Smooth muscle cell (in vitro differentiated cells): ENCODE data around the gene MSRB1. TPM values are rescaled to one million over a fixed set of nuclear protein-coding genes. Genes with fewer than 3 reads are reported as not detected.

ENCODE experiments used
- DNase-seq: peaks from one replicate; lab custom pipeline; 2025; ENCODE audit not compliant: unreplicated experiment; lab: John Stamatoyannopoulos, UW
- H2AFZ ChIP-seq: fragments of 200-600 bp; sonication (generic); 2 replicates; pipeline ENCODE4 v1.6.0; 2016; ENCODE audit warnings: antibody characterized with exemption, low read depth, mild to moderate bottlenecking
- H3F3A ChIP-seq: fragments of 200-600 bp; sonication (generic); 2 replicates; pipeline ENCODE4 v1.6.0; 2017; ENCODE audit warnings: antibody characterized with exemption, low read depth
- H3K27ac ChIP-seq: fragments of 200-600 bp; sonication (generic); 2 replicates; pipeline ENCODE4 v1.5.1; 2016; ENCODE audit warnings: low read depth, mild to moderate bottlenecking
- H3K27me3 ChIP-seq: fragments of 200-600 bp; sonication (generic); 2 replicates; pipeline ENCODE4 v1.6.1; 2016; ENCODE audit warnings: low read depth, mild to moderate bottlenecking
- H3K36me3 ChIP-seq: fragments of 200-600 bp; sonication (generic); 2 replicates; pipeline ENCODE4 v1.5.1; 2016; ENCODE audit warnings: low read depth
- H3K4me1 ChIP-seq: fragments of 200-600 bp; sonication (generic); 2 replicates; pipeline ENCODE4 v1.5.1; 2016; ENCODE audit warnings: low read depth
- H3K4me2 ChIP-seq: fragments of 200-600 bp; sonication (generic); 2 replicates; pipeline ENCODE4 v1.6.0; 2016; ENCODE audit warnings: mild to moderate bottlenecking
- H3K4me3 ChIP-seq: fragments of 200-600 bp; sonication (generic); 2 replicates; pipeline ENCODE4 v1.5.1; 2016; ENCODE audit warnings: mild to moderate bottlenecking
- H3K79me2 ChIP-seq: fragments of 200-600 bp; sonication (generic); 2 replicates; pipeline ENCODE4 v1.6.0; 2016; ENCODE audit warnings: low read depth, mild to moderate bottlenecking
- H3K9ac ChIP-seq: fragments of 200-600 bp; sonication (generic); 2 replicates; pipeline ENCODE4 v1.6.0; 2016; ENCODE audit warnings: low read depth
- H3K9me3 ChIP-seq: fragments of 200-600 bp; sonication (generic); replicated peaks from 2 replicates; pipeline ENCODE4 v1.5.1; 2016; ENCODE audit warnings: low read depth
- H4K20me1 ChIP-seq: fragments of 200-600 bp; sonication (generic); 2 replicates; pipeline ENCODE4 v1.6.0; 2016; ENCODE audit warnings: low read depth
- WGBS: methylation state at CpG from one replicate; pipeline ENCODE4 v1.1.7; 2016; ENCODE audit warnings: low lambda C conversion rate; 5-methylcytosine and 5-hydroxymethylcytosine counted together
- polyA plus RNA-seq: library from polyadenylated mRNA; unstranded; fragments of >200 nt; fragmentation: Nextera tagmentation; extraction: Ambion mirVana; gene quantifications from 2 replicates; pipeline ENCODE4 v1.2.1, GENCODE V29; 2016
- total RNA-seq: library from RNA; depleted of rRNA; stranded (reverse); fragments of >200 nt; gene quantifications from 2 replicates; pipeline ENCODE4 v1.2.3, GENCODE V29; 2014
- TF ChIP-seq, protein P1 (sequence below): fragments of 200-600 bp; sonication (generic); IDR thresholded peaks from 2 replicates; pipeline ENCODE4 v1.5.1; 2017; ENCODE audit warnings: borderline replicate concordance, mild to moderate bottlenecking, antibody characterized with exemption; ENCODE audit not compliant: insufficient read depth, poor library complexity, severe bottlenecking

The MSRB1 gene
- total and polyA plus RNA-seq, 2 experiments from 2014 or later = 9.9 to 21.8 TPM

GRCh38 chr16:1976951-1977874 lies 34.2 kb upstream of the MSRB1 start:
- Histone ChIP-seq H3K79me2 (peaks cover 16% of the 10 kb centered on the region), H3K36me3 (no peaks in the 10 kb centered on the region), H3K4me3 (no peak overlapping the region), H4K20me1 (no peaks in the 10 kb centered on the region), H2AFZ (no peak overlapping the region), H3K27me3 (peaks cover 47% of the 10 kb centered on the region), H3K4me2 (no peak overlapping the region), H3K27ac (no peak overlapping the region), H3K9ac (no peak overlapping the region), H3F3A (no peaks in the 10 kb centered on the region), H3K9me3 (no peaks in the 10 kb centered on the region), H3K4me1 (peaks cover 24% of the 10 kb centered on the region)
- TF ChIP-seq, protein P1, sequence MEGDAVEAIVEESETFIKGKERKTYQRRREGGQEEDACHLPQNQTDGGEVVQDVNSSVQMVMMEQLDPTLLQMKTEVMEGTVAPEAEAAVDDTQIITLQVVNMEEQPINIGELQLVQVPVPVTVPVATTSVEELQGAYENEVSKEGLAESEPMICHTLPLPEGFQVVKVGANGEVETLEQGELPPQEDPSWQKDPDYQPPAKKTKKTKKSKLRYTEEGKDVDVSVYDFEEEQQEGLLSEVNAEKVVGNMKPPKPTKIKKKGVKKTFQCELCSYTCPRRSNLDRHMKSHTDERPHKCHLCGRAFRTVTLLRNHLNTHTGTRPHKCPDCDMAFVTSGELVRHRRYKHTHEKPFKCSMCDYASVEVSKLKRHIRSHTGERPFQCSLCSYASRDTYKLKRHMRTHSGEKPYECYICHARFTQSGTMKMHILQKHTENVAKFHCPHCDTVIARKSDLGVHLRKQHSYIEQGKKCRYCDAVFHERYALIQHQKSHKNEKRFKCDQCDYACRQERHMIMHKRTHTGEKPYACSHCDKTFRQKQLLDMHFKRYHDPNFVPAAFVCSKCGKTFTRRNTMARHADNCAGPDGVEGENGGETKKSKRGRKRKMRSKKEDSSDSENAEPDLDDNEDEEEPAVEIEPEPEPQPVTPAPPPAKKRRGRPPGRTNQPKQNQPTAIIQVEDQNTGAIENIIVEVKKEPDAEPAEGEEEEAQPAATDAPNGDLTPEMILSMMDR = no peak
- DNase-seq = no peak
- WGBS = 94% methylated on average over 30 of the region's 33 CpGs

DNA sequence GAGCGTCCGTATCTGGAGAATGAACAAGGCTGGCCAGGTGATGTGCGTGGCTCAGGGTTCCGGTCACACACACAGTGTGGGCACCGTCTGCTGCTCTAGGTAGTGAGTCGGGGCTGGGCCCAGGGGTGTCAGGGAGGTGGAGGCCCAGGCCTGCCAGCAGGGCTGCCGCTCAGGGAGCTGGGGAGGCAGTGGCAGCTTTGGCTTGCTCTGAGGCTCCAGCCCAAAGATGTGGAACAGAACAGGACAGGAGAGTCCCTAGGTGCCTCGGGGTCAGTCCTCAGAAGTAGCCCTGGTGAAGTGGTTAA lies 33.2 kb upstream of the MSRB1 start:
- H3K9ac ChIP-seq = no peak overlapping the region
- no peak overlapping the region for H3K4me2 ChIP-seq
- no peak for DNase-seq
- no peaks in the 10 kb centered on the region for H3K36me3 ChIP-seq
- no peaks in the 10 kb centered on the region for H3F3A ChIP-seq
- H3K27ac ChIP-seq = no peak overlapping the region
- WGBS = 97% methylated on average over 8 of the region's 8 CpGs
- H4K20me1 ChIP-seq = no peaks in the 10 kb centered on the region
- peaks cover 24% of the 10 kb centered on the region for H3K4me1 ChIP-seq
- TF ChIP-seq, protein P1 = no peak
- H3K4me3 ChIP-seq = no peak overlapping the region
- H3K9me3 ChIP-seq = no peaks in the 10 kb centered on the region
- peaks cover 36% of the 10 kb centered on the region for H3K27me3 ChIP-seq
- H2AFZ ChIP-seq = no peak overlapping the region
- peaks cover 18% of the 10 kb centered on the region for H3K79me2 ChIP-seq

DNA sequence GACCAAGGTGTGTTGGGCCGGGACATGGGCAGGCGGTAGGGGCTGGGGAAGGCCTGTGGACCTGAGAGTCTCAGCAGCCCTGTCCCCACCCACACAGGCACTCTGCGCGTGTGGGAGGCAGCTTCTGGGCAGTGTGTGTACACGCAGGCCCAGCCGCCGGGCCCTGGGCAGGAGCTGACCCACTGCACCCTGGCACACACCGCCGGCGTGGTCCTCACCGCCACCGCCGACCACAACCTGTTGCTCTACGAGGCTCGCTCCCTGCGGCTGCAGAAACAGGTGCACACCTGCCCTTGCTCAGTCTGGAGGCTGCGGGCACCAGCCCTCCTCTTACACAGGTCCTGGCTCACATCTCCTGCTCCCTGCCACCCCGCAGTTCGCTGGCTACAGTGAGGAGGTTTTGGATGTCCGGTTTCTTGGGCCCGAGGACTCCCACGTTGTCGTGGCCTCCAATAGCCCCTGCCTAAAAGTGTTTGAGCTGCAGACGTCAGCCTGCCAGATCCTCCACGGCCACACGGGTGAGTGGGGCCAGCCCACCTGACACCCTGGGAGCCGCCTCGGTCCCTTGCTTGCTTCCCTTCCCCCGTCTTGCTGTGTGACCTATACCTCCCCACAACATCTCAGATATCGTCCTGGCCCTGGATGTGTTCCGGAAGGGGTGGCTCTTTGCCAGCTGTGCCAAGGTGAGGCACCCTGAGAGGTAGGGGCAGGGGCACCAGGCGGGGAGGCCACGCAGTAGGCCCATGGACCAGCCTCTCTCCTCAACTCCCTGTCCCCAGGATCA lies 32.6 kb upstream of the MSRB1 start:
- no peak overlapping the region for H3K9ac ChIP-seq
- H3F3A ChIP-seq = no peaks in the 10 kb centered on the region
- H3K79me2 ChIP-seq = peaks cover 18% of the 10 kb centered on the region
- H3K4me2 ChIP-seq = no peak overlapping the region
- no peaks in the 10 kb centered on the region for H3K9me3 ChIP-seq
- no peaks in the 10 kb centered on the region for H3K36me3 ChIP-seq
- DNase-seq = no peak
- 97% methylated on average over 33 of the region's 33 CpGs for WGBS
- no peak overlapping the region for H3K4me3 ChIP-seq
- TF ChIP-seq, protein P1 = no peak
- peaks cover 24% of the 10 kb centered on the region for H3K4me1 ChIP-seq
- H4K20me1 ChIP-seq = no peaks in the 10 kb centered on the region
- H2AFZ ChIP-seq = no peak overlapping the region
- H3K27me3 ChIP-seq = peaks cover 31% of the 10 kb centered on the region
- H3K27ac ChIP-seq = no peak overlapping the region
